ENCODE results near the gene MOB2. TPM values are rescaled to one million over a fixed set of nuclear protein-coding genes. Genes with fewer than 3 reads are reported as not detected.

MOB2 gene
- total RNA-seq, 2 experiments from 2014 or later, result 13.2 to 14.0 TPM

GRCh38 chr11:1419811-1420210, 66.8 kb downstream of the MOB2 start:
- H3K4me1 Mint-ChIP-seq (ENCODE audit: low read depth), result no peaks in the 10 kb centered on the region
- no peak overlapping the region for H3K4me3 Mint-ChIP-seq
- peaks cover 17% of the 10 kb centered on the region for H3K9me3 Mint-ChIP-seq
- POLR2A ChIA-PET, result no interaction called here
- DNase-seq, result no peak
- H3K27ac Mint-ChIP-seq, result no peak overlapping the region
- TF ChIP-seq CTCF (IDR thresholded peaks at IDR 0.05), result no peak
- no peak for ATAC-seq
- CTCF ChIA-PET, result no interaction called here
- intact Hi-C loops (cut with micrococcal nuclease), result no loop called here
- peaks cover 8% of the 10 kb centered on the region for H3K36me3 Mint-ChIP-seq (ENCODE audit: low read depth)
- H3K27me3 Mint-ChIP-seq, result no peaks in the 10 kb centered on the region

Other genes starting within 250 kb of the MOB2 start
- 10 to 100 TPM; 32.4 to 33.1 TPM for gene TOLLIP, start 177.1 kb downstream of the MOB2 start, total RNA-seq
- gene BRSK2, start 96.8 kb downstream of the MOB2 start, total RNA-seq, result 1 to 10 TPM; 1.1 to 2.0 TPM
- 1 to 10 TPM; 1.4 to 2.0 TPM for gene DUSP8, start 85.5 kb upstream of the MOB2 start, total RNA-seq
- gene KRTAP5-1, start 98.5 kb upstream of the MOB2 start, total RNA-seq, result not detected
- not detected for gene KRTAP5-2, start 111.5 kb upstream of the MOB2 start, total RNA-seq
- gene KRTAP5-3, start 121.7 kb upstream of the MOB2 start, total RNA-seq, result not detected
- gene KRTAP5-4, start 135.4 kb upstream of the MOB2 start, total RNA-seq, result not detected
- not detected for gene KRTAP5-5, start 143.0 kb upstream of the MOB2 start, total RNA-seq
- gene KRTAP5-6, start 210.4 kb upstream of the MOB2 start, total RNA-seq, result not detected